HG02763 (cell line): ENCODE measurements around the gene BMPR1B.
"Not testable (repeated sequence)": the region's sequence is repeated elsewhere in the genome, so short reads cannot be mapped to it uniquely, and the experiment has no call there.

Experiments used
- ATAC-seq: cut with Tn5 transposase; IDR thresholded peaks from one replicate; pipeline ENCODE4 v1.9.1; 2021; ENCODE audit warnings: mild to moderate bottlenecking, moderate library complexity; ENCODE audit not compliant: unreplicated experiment

The BMPR1B gene

DNA sequence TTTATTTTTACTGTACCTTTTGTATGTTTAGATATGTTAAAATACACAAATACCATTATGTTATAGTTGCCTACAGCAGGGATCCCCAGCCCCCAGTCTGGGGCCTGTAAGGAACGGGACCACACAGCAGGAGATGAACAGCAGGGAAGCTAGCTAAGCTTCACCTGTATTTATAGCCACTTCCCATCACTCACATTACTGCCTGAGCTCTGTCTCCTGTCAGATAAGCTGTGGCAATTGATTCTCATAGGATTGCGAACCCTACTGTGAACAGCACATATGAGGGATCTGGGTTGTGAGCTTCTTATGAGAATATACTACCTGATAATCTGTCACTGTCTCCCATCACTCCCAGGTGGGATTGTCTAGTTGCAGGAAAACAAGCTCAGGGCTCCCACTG lies 73.9 kb downstream of the BMPR1B start:
- ATAC-seq = no peak

DNA sequence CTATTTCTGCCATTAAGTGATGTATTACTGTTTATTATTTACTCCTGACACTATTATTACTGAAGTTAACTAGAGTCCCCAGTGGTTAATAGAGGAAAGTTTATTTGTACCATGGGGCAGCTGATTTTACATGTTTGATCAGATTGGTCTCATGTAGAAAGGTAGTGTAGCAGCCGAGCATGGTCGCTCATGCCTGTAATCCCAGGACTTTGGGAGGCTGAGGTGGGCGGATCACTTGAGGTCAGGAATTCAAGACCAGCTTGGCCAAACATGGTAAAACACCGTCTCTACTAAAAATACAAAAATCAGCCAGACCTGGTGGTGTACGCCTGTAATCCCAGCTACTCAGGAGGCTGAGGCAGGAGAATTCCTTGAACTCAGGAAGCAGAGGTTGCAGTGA lies 74.6 kb downstream of the BMPR1B start:
- ATAC-seq = not testable (repeated sequence)

DNA sequence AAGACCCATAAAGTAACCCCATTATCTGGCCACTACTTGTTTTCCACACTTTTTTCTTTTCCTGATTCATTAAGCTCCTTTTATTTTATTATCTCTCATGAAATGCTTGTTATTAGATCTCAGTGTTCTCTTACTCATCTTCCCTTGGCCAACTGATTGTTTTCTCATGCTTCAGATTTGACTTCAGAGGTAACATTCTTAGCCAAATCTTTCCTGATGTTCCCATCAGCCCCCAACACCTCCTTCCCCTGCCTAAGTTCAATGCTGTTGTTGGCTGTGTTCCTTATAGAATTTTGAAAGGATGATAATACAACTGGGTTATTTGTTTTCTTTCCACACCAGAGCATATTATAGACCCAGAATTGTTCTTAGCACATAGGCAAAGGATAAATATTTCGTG lies 75.6 kb downstream of the BMPR1B start:
- no peak for ATAC-seq

DNA sequence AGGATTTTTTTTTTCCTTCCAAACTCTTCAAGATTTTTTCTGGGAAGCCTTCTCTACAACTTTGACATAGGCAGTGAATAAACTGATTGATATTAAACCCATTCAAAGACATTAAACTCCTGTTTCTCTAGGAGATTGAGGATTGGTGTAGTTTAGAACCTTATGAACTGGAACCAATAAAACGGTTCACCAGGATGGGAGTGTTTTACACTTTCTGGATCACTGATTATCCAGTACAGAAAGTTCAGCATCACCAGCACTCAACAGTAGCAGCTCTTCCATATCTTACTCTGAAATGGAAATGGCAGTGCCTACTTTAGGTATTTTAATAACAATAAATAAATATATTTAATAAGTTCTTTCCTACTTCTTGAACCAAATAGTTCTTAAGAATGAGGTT lies 76.7 kb downstream of the BMPR1B start:
- ATAC-seq = no peak

- ATAC-seq = not testable (repeated sequence)
These were observed 83.6 kb downstream of the BMPR1B start for GRCh38 chr4:94841166-94841863.

- no peak for ATAC-seq
These were observed 84.1 kb downstream of the BMPR1B start for GRCh38 chr4:94841864-94842221.

GRCh38 chr4:94843216-94843615 lies 85.5 kb downstream of the BMPR1B start:
- no peak for ATAC-seq

DNA sequence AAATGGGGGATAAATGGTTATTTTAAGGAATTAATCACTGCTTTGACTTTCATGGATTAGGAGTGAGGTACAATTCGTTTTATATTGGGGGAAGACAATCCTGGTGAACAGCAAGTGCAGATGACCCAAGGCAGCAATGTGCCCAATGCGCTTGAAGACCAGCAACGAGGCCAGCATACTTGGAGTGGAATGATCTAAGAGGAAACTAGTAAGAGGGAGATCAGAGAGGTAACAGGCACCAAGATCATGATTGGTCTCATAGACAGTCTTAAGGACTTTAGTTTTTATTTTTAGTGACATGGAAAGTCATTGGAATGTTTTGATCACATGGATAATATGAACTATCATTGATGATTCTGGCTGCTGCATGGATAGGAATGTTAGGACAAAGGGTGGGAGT lies 90.6 kb downstream of the BMPR1B start:
- ATAC-seq = no peak

GRCh38 chr4:94849901-94850300 lies 92.1 kb downstream of the BMPR1B start:
- no peak for ATAC-seq

GRCh38 chr4:94852616-94853015 lies 94.9 kb downstream of the BMPR1B start:
- ATAC-seq = no peak

DNA sequence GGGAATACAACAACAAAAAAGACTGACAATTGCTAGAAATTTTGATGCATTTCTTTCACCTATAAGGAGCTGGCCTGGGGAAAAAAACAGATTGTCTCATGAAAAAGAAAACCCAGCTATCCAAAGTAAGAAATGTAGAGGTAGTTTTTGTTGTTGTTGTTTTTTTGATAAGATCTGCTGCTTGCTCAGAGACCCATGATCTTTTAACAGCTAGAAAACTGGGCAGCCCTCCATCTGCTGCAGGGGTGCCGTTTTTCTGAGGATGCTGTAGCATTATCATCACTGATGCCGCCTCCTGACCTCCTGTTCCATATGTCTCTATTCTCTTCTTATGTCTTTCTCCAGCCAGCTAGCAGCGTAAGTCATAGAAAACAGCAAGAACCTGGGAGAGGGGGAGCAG lies 98.3 kb downstream of the BMPR1B start:
- ATAC-seq = no peak

GRCh38 chr4:94870146-94870545 lies 112.4 kb downstream of the BMPR1B start:
- ATAC-seq = no peak

- no peak for ATAC-seq
These were observed 114.0 kb downstream of the BMPR1B start for GRCh38 chr4:94871644-94872305.

DNA sequence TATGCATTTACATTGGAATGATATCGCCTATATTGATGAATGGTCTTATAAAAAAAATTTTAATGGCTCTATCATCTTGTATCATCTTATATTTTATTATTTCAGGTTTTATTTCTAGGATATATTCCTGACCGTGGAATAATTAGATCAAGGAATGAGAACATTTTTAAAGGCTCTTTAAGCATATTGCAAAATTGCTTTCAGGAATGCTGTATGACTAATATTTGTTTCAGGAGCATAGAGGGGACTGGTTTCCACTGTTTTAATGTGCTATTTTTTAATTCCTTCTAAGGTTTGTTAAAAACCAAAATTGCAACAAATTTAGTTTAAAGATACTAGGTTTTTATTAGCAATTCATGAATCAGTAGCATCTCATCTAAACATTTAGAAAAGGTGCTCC lies 120.2 kb downstream of the BMPR1B start:
- no peak for ATAC-seq

DNA sequence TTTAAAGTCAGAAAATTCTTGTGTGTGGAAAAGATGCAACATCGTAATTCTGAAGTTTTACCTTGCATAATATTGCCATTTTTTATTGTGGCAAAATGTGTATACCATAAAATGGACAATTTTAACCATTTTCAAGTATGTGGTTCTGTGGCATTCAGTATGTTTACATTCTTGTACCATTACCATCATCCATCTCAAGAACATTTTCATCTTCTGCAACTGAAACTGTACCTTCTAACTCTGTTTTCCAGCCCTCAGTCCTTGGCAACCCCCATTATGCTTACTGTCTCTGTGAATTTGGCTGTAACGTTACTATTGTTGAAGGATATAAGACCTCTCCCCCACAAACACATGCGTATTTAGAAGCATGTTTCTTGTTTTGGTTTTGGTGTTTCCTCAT lies 123.2 kb downstream of the BMPR1B start:
- ATAC-seq = no peak

- ATAC-seq = no peak
These were observed 125.0 kb downstream of the BMPR1B start for GRCh38 chr4:94882756-94883155.

DNA sequence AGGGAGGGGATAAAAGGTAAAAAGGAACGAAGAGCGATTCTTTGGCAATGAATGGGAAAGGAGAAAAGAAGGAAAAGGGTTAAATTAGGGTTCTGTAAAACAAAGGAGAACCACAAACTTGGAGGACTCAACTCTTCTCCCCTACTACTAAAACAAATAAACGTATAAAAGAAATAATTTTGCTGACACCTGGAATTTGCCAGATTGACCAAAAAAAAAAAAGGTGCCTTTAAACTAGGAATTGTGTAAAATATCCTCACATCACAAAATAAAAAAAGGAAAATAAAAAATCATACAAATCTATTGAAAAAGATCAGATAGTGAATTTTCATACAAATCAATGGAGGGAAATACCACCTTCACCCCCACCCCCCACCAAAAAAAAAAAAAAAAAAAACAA lies 129.3 kb downstream of the BMPR1B start:
- no peak for ATAC-seq

DNA sequence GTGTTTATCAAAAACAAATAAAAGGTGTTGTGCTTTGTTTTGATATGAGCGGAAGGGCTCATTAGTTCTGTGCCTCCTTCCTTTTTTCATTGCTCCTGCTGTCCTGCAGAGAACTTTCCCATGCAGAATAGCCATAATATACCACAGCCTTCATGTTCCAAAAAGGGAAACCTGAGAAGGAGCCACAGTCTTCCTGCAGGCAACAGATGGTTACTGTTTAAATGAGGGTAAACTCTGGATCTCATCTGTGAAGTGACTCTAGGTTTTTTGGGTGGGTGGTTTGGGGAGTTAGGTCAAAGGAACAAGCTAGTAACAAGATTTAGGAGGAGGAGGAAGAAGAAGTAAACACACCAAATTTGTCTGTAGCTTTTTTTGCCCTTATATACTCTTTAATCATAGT lies 131.8 kb downstream of the BMPR1B start:
- no peak for ATAC-seq

GRCh38 chr4:94889946-94890345 lies 132.2 kb downstream of the BMPR1B start:
- no peak for ATAC-seq

GRCh38 chr4:94890579-94890978 lies 132.8 kb downstream of the BMPR1B start:
- ATAC-seq = no peak

- no peak for ATAC-seq
These were observed 134.3 kb downstream of the BMPR1B start for GRCh38 chr4:94892051-94892450.

- ATAC-seq = no peak
These were observed 137.3 kb downstream of the BMPR1B start for GRCh38 chr4:94895081-94895480.

GRCh38 chr4:94897023-94897422 lies 139.3 kb downstream of the BMPR1B start:
- ATAC-seq = no peak
